HG03460 (cell line): ENCODE measurements around the gene HSDL2.

ENCODE experiments used
- ATAC-seq: cut with Tn5 transposase; IDR thresholded peaks from one replicate; pipeline ENCODE4 v1.9.1; 2021; ENCODE audit not compliant: unreplicated experiment

Gene HSDL2

DNA sequence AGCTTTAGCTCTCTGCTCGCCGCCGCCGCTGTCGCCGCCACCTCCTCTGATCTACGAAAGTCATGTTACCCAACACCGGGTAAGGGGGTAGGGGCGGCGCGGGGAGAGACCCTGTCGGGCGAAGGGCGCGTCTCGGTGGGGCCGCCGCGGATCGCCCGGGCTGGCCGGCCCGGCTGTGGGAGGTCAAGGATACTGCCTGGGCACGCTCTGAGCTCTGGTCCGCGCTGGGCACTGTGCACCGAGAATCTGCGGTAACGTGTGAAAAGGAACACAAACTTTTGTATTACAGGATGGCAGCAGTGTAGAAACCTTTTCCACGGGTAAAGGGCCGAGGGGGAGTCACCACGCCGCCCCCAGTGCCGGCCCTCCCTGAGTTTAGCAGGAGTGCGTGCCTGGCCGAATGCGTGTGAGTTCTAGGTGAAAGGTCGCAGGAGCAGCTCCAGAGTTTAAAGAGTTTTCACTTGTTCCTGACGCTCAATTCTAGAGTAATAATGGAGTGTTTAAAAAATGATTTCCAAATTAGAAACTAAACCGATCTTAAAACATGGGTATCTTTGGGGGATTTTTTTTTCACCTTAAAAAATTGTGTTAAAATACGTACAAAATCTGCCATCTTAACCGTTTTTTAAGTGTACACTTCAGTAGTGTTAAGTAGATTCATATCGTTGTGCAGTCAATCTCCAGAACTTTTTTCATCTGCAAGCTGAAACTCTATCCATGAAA is at the start of gene HSDL2:
TSS of gene HSDL2 (plus strand) at position 7 of the 723 bp plus-strand sequence. CDS start at position 63, 56 bp downstream.
- ATAC-seq: peak; percentile 25

DNA sequence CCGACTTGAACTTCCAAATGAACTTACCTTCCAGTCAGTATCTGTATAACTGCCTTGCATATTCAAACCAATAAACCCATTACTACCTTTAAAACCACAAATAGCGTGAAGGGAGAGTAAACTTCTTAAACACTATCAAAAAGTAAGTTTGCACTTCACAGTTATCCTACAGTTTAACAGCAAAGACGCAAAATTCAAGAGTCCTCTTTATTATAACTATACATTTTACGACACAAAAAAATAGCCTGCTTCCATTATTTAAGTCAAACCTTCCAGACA is 48.3 kb upstream of the HSDL2 start:
- no peak for ATAC-seq

DNA sequence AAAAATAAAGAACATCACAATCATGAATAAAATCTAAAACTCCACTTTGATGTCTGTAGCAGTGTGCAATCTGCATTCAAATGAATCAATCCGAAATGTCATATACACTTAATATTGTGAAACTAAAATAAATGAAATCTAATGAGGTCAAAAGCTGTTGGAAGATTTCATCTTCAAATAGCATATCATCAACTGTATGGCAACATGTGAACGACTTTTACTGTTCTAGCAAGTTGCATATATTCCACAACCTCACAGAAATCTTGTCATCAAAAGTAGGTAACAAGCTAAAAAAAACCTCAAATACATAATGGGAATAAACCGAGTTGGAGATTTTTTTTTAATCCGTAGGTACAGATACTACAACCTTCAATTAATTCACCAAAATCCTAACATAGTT is 47.7 kb upstream of the HSDL2 start:
- ATAC-seq: no peak

DNA sequence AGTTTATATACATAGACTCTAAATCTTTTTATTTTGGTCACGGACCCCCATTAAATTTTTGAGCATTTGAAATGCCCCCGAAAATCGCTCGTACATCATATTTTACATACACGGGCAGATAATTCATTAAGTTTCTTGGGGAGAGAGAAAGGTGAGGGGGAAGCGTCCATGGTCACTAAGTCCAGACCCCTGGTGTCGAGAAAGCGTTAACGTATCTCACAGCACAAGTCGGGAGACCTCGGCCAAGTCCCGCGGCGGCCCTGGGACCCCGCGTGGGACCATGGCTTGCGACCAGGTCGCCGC is 47.3 kb upstream of the HSDL2 start:
- ATAC-seq: no peak

DNA sequence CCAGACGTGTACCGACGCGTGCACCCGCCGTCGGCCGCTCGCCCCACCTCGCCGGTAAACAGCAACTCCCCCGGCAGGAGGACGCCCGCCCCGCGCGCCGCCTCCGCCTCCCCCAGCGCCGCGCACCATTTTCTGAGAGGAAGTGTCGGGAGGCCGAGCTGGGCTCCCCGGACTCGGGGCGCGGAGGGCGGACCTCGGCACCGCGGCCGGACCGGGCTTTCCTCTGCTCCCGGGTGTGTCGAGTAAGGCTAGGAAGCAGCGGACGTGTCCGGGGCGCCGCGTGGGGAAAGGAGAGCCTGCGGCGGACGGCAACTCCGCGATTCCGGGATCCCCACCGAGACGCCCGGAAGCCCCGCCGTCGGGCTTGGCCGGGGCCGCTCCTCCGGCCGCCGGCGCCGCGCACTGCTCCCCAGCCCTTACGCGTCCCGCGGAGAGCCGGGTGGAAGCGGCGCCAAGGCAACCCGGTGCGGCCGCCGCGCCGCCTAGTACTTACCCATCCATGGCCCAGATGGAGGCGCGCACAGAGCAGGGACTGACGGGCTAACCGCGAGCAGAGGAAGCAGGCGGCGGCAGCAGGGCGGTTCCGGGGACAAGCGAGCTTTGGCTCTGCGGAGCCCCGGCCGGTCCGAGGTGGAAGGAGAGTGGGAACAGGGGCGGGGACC is 46.8 kb upstream of the HSDL2 start, which contains the start of gene PTBP3:
TSS of gene PTBP3 (minus strand) at position 643 of the 662 bp plus-strand sequence. CDS start 35,754 bp downstream, outside the sequence.
- peak; percentile 48 for ATAC-seq

DNA sequence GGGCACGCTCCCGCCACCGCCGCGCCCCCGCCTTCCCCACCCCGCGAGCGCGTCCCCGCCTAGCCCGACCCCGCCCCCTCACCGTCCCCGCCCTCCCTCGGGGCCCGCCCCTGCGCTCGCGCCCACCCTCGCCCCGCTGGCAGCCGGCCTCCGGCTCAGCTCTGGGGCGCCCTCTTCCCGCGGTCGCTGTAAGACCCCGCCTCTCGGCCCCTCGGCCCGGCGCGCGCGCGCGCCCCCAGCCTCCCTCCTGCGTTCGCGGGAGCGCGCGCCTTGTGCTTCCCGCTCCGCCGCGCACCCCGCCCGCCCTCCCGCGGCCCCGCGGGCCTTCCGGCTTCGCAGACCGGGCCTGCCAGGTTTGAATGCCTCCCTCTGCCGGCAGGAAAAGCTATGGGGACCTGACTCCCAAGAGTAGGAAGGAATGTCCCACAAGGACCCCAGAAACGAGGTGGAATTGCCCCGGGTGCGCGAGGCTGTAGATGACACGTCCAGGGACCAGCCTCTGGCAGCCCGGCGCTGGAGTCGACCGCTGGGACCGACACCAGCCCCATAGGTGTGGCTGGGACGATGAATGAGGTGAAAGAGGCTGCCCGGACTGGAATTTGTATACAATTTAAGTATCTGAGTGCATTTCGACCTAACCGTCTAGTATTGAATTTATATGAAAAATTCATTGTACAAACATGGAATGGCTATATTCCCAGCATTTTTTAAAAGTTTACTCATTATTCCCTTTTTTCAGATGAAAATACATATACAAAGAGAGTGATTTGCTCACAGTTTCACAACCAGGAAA is 46.1 kb upstream of the HSDL2 start:
- peak; percentile 68 for ATAC-seq

DNA sequence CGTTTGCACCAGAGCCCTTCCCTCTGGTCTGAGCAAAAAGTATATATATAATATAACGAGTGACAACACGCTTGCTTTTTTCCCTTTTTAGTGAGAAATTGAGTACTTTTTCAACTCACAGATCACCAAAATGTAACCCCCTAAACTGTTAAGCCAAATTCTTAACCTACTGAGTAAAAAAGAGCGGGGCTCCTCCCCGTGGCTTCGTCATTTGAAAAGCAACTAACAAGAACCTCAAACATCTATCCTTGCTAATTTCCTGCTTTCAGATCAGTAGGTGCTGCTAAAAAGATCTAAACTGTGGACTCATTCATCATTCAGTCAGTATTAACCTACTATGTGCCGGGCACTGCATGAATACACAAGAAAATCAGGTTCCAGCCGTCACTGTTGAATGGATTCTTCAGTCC is 45.5 kb upstream of the HSDL2 start:
- ATAC-seq: no peak

DNA sequence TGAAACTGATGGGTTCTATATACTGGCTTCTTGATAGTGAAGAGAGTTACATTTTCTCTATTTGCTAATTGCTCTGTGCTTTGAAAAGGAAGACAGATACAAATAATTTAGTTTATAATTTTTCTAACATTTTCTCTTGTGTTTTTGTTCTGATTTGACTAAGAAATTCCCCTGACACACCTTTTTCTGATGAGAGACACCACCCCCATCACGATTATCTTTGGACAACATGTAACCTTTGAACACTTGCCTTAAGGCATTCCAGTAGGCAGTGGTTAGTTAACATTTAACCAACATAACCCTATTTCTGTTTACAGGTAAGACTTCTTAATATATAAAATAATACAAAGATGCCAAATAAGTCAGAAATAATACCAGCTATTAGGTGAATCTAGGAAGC is 42.4 kb upstream of the HSDL2 start:
- ATAC-seq: no peak

DNA sequence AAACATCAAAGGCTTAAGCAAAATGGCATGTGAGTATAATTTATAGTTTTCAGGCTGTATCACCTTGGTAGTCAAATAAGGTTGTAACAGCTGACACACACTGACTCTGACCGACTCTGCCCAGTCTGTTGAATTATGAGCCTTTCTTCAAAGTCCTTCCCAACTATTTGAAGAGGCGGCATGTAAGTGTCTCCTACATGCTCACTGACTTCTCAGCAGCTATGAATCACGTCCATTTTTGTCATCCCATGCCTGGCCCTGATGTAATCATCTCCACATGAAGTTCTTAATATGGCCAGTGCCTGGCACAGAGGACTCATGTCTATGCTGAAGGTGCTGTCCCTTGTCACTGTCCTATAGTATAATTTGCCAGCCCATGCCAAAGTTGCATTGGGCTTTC is 41.3 kb upstream of the HSDL2 start:
- ATAC-seq: no peak

DNA sequence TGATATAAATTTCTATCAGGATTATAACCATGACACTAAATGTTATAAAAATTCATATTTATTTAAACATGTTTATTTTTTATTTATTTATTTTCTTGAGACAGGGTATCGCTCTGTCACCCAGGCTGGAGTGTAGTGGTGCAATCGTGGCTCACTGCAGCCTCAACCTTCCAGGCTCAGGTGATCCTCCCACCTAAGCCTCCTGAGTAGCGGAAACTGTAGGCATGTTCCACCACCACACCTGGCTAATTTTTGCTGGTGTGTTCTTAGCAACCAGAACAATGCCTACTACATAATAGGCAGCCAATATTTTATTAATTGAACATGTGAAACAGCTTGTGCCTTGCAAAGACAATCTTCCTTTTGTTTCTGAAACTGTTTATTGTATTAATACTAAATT is 40.0 kb upstream of the HSDL2 start:
- no peak for ATAC-seq

DNA sequence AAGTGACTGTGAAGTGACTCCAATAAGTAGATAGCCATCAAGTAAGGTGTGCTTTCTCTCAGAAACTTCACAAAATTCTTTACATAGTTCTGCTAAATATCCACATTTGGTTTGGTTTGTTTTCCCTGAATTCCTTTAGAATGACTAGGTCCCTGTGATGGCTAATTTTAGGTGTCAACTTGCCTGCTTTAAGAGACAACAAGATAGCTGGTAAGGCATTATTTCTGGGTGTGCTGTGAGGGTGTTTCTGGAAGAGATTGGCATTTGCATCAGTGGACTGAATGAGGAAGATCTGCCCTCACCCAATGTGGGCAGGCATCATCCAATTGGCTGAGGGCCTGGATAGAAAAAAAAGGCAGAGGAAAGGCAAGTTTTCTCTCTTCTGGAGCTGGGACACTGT is 38.2 kb upstream of the HSDL2 start:
- no peak for ATAC-seq

DNA sequence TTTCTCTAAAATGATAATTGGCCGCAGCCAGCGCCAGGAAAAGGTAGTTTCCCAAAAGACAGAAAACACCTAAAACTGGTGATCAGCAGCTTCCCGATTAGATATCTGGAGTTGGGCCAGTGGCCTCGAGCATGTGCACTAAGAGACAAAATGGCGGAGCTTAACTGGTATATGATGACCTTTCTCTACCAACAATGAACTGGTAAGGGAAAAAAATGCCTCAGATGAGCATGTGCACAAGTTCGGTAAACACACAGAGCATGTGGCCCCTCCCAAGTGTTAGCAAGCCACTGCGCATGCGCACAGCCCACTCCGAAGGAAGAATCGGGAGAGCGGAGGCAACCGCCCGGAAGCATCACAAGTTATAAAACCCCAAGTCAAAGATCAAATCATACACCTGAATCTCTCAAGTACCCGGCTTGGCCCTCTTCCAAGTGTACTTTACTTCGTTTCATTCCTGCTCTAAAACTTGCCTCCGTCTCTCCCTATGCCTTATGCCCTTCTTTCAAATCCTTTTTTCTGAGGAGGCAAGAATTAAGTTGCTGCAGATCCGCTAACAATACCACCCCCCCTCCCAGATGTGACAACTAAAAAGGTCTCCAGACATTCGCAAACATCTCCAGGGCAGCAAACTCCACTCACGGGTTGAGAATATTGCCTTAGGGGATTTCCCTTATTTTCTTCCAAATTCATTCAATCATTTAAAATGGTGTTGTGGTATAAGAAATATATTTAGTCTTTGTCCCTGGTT is 31.5 kb upstream of the HSDL2 start:
- no peak for ATAC-seq

DNA sequence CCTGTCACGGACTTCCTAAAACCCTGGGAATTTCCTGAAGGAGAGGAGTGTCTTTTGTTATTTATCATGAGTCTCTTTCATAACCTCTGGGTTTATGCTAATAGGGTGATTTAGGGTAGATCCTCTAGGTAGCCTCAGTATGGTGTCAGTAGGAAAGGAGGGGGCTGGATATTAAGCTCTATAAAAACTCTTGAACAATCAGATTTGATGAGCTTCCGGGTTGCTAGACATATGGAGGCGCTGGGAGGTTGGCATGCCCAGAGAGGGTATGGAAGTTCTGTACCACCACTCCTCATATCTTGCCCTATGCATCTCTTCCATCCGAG is 30.9 kb upstream of the HSDL2 start:
- ATAC-seq: no peak

DNA sequence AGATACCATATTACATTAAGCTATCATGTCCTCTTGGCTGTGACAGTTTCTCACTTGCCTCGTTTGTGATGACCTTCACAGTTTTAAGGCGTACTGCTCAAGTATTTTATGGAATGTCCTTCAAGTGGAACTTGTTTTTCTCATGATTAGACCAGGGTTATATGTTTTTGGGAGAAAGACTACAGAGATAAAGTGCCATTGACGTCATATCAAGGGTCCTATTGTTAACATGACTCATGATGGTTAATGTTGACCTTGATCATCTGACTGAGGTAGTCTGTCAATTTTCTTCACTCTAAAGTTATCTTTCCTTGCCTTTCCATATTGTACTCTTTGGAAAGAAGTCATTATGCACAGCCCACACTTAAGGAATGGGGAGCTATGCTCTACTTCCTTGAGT is 28.7 kb upstream of the HSDL2 start:
- ATAC-seq: no peak

DNA sequence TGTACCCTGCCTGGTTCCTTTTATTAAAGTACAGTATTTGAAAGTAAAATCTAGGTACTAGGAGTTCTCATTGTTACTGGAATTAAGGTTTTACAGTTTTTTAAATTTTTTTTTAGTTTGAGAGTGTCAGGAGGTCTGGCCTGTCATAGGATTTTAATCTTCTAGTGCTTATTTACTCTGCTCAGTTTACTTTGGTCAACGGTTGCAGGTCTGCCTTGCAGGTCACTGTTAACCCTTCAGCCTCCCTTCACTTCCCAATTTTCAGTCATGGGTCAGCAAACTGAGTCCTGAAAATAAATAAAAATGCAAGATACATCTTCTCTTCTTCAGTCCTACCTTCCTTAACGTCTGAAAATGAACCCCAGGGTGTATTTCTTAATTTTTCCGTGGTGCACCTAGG is 27.7 kb upstream of the HSDL2 start:
- ATAC-seq: no peak

DNA sequence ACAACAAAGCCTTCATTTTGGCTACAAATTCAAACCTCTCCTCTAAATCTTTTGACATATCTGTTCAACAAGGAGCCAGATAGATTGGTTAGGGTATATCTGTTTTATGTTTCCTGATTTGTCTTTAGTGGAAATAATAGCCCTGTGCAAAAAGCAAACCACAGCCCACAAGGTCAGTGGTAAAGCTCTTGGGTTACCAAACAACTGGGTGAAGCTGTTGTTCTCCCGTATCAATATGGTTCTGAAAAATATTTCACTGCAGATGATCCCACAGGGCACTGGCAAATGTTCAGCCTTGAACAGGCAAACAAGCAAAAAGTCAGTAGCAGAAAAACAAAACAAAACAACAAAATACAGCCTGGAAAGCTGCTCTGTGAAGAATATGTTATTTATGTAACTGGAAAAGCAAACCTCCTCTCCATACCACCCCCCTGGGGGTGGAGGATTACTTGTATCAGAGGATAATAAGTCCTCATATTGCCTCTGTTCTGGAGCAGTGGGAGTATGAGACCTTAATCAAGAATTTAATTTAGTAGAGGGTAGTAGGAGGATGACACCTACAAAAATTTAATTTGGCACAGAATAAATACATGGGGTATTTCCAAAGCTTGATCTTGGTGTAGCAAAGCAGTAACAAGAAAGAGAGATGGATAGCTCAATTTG is 25.7 kb upstream of the HSDL2 start:
- ATAC-seq: no peak

DNA sequence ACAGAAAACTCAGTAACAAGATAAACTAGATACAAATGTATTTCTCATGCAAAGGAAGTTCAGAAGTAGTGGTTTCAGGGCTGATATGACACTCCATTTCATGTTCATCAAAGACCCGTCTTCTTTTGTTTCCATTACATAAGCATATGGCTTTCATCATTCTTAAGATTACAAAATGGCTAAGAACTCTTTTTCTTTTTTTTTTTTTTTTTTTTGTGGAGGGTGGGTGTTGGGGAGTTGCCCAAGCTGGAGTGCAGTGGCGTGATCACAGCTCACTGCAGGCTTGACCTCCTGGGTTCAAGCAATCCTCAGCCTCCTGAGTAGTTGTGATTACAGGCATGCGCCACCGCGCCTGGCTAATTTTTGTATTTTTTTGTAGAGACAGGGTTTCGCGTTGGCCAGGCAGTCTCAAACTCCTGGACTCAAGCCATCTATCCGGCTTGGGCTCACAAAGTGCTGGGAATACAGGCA is 24.4 kb upstream of the HSDL2 start:
- no peak for ATAC-seq

DNA sequence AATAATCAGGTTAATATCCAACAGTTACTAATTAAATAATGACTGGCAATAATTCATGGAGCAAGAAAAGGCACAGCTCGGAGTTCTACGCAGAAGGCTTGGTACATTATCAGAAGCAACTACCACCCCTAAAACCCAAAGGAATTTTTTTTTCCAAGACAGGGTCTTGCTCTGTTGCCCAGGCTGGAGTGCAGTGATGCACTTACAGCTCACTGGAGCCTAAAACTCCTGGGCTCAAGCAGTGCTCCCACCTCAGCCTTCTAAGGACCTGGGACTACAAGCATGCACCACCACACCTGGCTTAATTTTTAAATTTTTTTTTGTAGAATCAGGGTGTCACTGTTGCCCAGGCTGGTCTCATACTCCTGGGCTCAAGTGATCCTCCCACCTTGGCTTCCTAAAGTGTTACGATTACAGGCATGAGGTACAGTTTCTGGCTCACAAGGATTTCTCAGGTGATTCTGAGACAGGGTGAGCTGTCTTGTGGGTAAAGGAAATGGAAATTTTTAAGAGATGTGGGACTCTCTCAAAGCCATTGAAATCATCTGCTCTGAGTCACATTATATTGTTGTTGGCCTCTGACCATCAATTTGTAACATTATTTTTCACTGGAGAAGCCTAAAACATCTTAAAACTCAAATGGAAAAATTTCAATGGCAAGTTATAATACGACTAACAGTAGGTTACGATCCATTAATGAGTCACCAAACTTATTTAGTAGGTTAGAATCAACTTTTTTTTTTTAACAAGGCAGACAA is 19.7 kb upstream of the HSDL2 start:
- ATAC-seq: no peak

DNA sequence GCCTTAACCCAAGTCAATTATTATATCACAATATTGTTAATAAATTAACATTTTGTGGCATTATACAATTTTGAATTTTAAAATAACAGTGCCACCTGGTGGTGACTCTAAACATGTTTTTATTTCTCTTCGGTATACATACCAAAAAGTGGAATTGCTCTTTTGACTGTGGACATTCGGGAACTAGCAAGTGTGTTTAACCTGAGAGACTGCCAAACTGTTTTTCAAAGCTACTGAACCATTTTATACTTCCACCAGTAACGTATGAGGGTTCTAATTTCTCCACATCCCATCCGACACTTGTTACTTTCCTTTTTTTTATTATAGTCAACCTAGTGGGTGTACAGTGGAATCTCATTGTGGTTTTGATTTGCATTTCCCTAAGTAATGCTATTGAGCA is 18.3 kb upstream of the HSDL2 start:
- no peak for ATAC-seq

DNA sequence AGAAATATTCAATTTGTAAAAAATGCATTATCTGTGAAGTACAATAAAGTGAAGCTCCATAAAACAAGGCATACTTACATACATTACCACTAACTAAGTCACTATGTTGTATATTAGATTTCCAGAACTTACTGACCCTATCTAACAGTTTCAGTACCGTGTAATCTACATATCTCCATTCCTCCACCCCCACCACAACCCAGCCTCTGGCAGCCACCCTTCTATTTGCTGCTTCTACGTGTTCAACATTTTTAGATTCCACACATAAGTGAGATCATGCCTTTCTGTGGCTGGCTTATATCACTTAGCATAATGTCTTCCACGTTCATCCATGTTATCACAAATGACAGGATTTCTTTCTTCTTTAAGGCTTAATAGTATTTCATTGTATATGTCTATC is 15.1 kb upstream of the HSDL2 start:
- no peak for ATAC-seq
